GM23338 (cell line): Measurements from ENCODE around the gene AP2B1. TPM values are rescaled to one million over a fixed set of nuclear protein-coding genes. Genes with fewer than 3 reads are reported as not detected.
A peak's percentile ranks its signal among the peaks of the same experiment; 100 is the strongest.

ENCODE experiments used
- ATAC-seq: fragments of 200-7000 bp; cut with Tn5 transposase; 3 replicates; pipeline ENCODE4 v1.9.1; 2020
- DNase-seq: peaks from one replicate; pipeline ENCODE4 v3.0.0-alpha.2; 2015; ENCODE audit warnings: low spot score
- H2AFZ ChIP-seq: fragments of 200-600 bp; sonication (generic); 2 replicates; pipeline ENCODE4 v1.8.0; 2016; ENCODE audit warnings: antibody characterized with exemption, mild to moderate bottlenecking, moderate library complexity
- H3F3A ChIP-seq: fragments of 200-600 bp; sonication (generic); replicated peaks from 2 replicates; pipeline ENCODE4 v1.8.0; 2017; ENCODE audit warnings: antibody characterized with exemption, mixed run types, low read depth
- H3K27ac ChIP-seq: fragments of 200-600 bp; sonication (generic); 2 replicates; pipeline ENCODE4 v1.6.1; 2016; ENCODE audit warnings: low read depth
- H3K27me3 ChIP-seq: fragments of 200-600 bp; sonication (generic); 2 replicates; pipeline ENCODE4 v1.8.0; 2016; ENCODE audit warnings: mild to moderate bottlenecking, mixed run types, moderate library complexity; ENCODE audit not compliant: insufficient read depth
- H3K36me3 ChIP-seq: fragments of 200-600 bp; sonication (generic); 2 replicates; pipeline ENCODE4 v1.8.0; 2016; ENCODE audit warnings: mild to moderate bottlenecking; ENCODE audit not compliant: insufficient read depth
- H3K4me1 ChIP-seq: fragments of 200-600 bp; sonication (generic); 2 replicates; pipeline ENCODE4 v1.8.0; 2016; ENCODE audit warnings: mild to moderate bottlenecking, moderate library complexity; ENCODE audit not compliant: insufficient read depth
- H3K4me2 ChIP-seq: fragments of 200-600 bp; sonication (generic); 2 replicates; pipeline ENCODE4 v1.7.1; 2017; ENCODE audit warnings: mixed run types
- H3K4me3 ChIP-seq: fragments of 200-600 bp; sonication (generic); 2 replicates; pipeline ENCODE4 v1.6.1; 2016; ENCODE audit warnings: mixed run types
- H3K79me2 ChIP-seq: fragments of 200-600 bp; sonication (generic); replicated peaks from 2 replicates; pipeline ENCODE4 v1.8.0; 2017; ENCODE audit warnings: mild to moderate bottlenecking; ENCODE audit not compliant: insufficient read depth
- H3K9me2 ChIP-seq: fragments of 200-600 bp; sonication (generic); 2 replicates; pipeline ENCODE4 v1.8.0; 2017; ENCODE audit not compliant: insufficient read depth
- H4K20me1 ChIP-seq: fragments of 200-600 bp; sonication (generic); replicated peaks from 2 replicates; pipeline ENCODE4 v1.8.0; 2017; ENCODE audit warnings: mild to moderate bottlenecking; ENCODE audit not compliant: insufficient read depth
- H3K27ac Mint-ChIP-seq: 2 replicates; pipeline ENCODE4 v1.8.0; 2020; ENCODE audit warnings: inconsistent platforms, mild to moderate bottlenecking, moderate library complexity, mixed read lengths
- H3K27me3 Mint-ChIP-seq: 3 replicates; pipeline ENCODE4 v1.8.0; 2022; ENCODE audit warnings: low read depth, mild to moderate bottlenecking, moderate library complexity, mixed read lengths, inconsistent platforms; ENCODE audit not compliant: insufficient read depth, poor library complexity
- H3K36me3 Mint-ChIP-seq: 3 replicates; pipeline ENCODE4 v1.8.0; 2021; ENCODE audit warnings: low read depth, mild to moderate bottlenecking, inconsistent platforms, moderate library complexity, mixed read lengths
- H3K4me1 Mint-ChIP-seq: 3 replicates; pipeline ENCODE4 v1.8.0; 2020; ENCODE audit warnings: mild to moderate bottlenecking, inconsistent platforms, mixed read lengths
- H3K4me3 Mint-ChIP-seq: 3 replicates; pipeline ENCODE4 v1.8.0; 2021; ENCODE audit warnings: moderate library complexity, mild to moderate bottlenecking, inconsistent platforms, mixed read lengths
- H3K9me3 Mint-ChIP-seq: 3 replicates; pipeline ENCODE4 v1.8.0; 2020; ENCODE audit warnings: moderate library complexity, mild to moderate bottlenecking, inconsistent platforms, mixed read lengths
- CREB1 ChIP-seq: fragments of 250-450 bp; sonication (Bioruptor Pico); IDR thresholded peaks from 2 replicates; pipeline ENCODE4 v1.5.0; 2020; ENCODE audit warnings: low read depth, mild to moderate bottlenecking, moderate library complexity
- EZH2 ChIP-seq: fragments of 200-600 bp; sonication (generic); IDR thresholded peaks from one replicate; pipeline ENCODE4 v1.8.0; 2017; ENCODE audit warnings: antibody characterized with exemption, mild to moderate bottlenecking, low read depth; ENCODE audit not compliant: unreplicated experiment
- JUNB ChIP-seq: IDR thresholded peaks from one replicate; pipeline ENCODE4 v1.6.1; 2016; ENCODE audit warnings: antibody characterized with exemption; ENCODE audit not compliant: unreplicated experiment
- NANOG ChIP-seq: IDR thresholded peaks from 2 replicates; pipeline ENCODE4 v1.6.1; 2016; ENCODE audit warnings: antibody characterized with exemption, borderline replicate concordance
- POLR2AphosphoS5 ChIP-seq: IDR thresholded peaks from 2 replicates; pipeline ENCODE4 v1.6.1; 2016; ENCODE audit warnings: antibody characterized with exemption, low read depth
- REST ChIP-seq: IDR thresholded peaks from one replicate; pipeline ENCODE4 v1.6.1; 2018; ENCODE audit warnings: antibody characterized with exemption; ENCODE audit not compliant: unreplicated experiment
- STAT1 ChIP-seq: IDR thresholded peaks from one replicate; pipeline ENCODE4 v1.6.1; 2016; ENCODE audit warnings: antibody characterized with exemption; ENCODE audit not compliant: unreplicated experiment
- ZNF331 ChIP-seq: fragments of 250-450 bp; sonication (Bioruptor Pico); IDR thresholded peaks from 2 replicates; pipeline ENCODE4 v1.5.0; 2020; ENCODE audit warnings: low read depth, mild to moderate bottlenecking, moderate library complexity
- ZNF462 ChIP-seq: fragments of 250-450 bp; sonication (Bioruptor Pico); IDR thresholded peaks from 2 replicates; pipeline ENCODE4 v1.5.0; 2020; ENCODE audit warnings: mild to moderate bottlenecking, moderate library complexity
- polyA plus RNA-seq: library from polyadenylated mRNA; unstranded; fragments of >200 nt; fragmentation: Nextera tagmentation; extraction: Ambion mirVana; gene quantifications from 2 replicates; pipeline ENCODE4 v1.2.1, GENCODE V29; 2016
- total RNA-seq: library from RNA; depleted of rRNA; stranded (reverse); fragments of >200 nt; shearing (Covaris generic); gene quantifications from 2 replicates; pipeline ENCODE4 v1.2.3, GENCODE V29; 2014
- TF ChIP-seq, protein P1 (sequence below), 2 experiments: fragments of 200-600 bp in 1 of 2; sonication (generic) in 1 of 2; conservative IDR thresholded peaks; 2 replicates each; pipeline versions ENCODE4 v1.5.1 to v1.6.1; 2016 to 2017; ENCODE audit warnings: antibody characterized with exemption in 2 of 2, low read depth in 2 of 2, mild to moderate bottlenecking in 2 of 2, moderate library complexity in 1 of 2

AP2B1 gene
- total and polyA plus RNA-seq, 2 experiments from 2014 or later: 89.7 to 144 TPM

DNA sequence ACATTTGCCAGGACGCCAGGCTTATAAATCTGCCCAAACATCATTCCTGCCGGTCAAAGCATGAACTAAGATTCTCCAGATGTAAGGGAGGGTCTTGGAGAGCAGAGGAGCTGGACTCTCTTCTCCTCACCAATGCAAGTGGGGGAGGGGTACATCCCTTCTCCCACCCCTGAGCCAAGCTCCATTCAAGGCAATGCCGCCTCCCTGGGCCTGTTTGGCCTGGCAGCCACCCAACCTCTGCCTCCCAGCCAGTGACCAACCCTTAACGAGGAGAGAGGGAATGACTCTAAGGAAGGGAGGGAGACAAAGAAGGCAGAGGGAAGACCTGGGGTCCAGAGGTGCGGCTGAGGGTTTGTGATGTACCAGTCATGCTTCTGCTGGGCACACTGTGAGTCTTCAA is 187.4 kb downstream of the AP2B1 start (continued):
- TF ChIP-seq ZNF462 (CRISPR knock-in tag) (no peak), ZNF331 (no peak)
- TF ChIP-seq, protein P1, sequence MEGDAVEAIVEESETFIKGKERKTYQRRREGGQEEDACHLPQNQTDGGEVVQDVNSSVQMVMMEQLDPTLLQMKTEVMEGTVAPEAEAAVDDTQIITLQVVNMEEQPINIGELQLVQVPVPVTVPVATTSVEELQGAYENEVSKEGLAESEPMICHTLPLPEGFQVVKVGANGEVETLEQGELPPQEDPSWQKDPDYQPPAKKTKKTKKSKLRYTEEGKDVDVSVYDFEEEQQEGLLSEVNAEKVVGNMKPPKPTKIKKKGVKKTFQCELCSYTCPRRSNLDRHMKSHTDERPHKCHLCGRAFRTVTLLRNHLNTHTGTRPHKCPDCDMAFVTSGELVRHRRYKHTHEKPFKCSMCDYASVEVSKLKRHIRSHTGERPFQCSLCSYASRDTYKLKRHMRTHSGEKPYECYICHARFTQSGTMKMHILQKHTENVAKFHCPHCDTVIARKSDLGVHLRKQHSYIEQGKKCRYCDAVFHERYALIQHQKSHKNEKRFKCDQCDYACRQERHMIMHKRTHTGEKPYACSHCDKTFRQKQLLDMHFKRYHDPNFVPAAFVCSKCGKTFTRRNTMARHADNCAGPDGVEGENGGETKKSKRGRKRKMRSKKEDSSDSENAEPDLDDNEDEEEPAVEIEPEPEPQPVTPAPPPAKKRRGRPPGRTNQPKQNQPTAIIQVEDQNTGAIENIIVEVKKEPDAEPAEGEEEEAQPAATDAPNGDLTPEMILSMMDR (conservative IDR thresholded peaks at IDR 0.05; ENCODE audit: low read depth in 2 of 2): no peak

GRCh38 chr17:35775039-35775438 is 187.9 kb downstream of the AP2B1 start:
- Histone ChIP-seq H3F3A (no peaks in the 10 kb centered on the region), H3K4me1 (peaks cover 13% of the 10 kb centered on the region), H3K36me3 (no peaks in the 10 kb centered on the region), H2AFZ (peak overlapping the region; percentile 97), H3K4me3 (no peak overlapping the region), H3K4me2 (no peak overlapping the region), H4K20me1 (no peaks in the 10 kb centered on the region), H3K9me2 (no peaks in the 10 kb centered on the region), H3K27me3 (no peaks in the 10 kb centered on the region), H3K79me2 (no peaks in the 10 kb centered on the region), H3K27ac (no peak overlapping the region)
- H3K36me3 Mint-ChIP-seq: no peaks in the 10 kb centered on the region
- no peak overlapping the region for H3K4me3 Mint-ChIP-seq
- DNase-seq: no peak
- ATAC-seq: no peak
- TF ChIP-seq, protein P1 (conservative IDR thresholded peaks at IDR 0.05; ENCODE audit: low read depth in 2 of 2): no peak
- no peak for TF ChIP-seq JUNB
- TF ChIP-seq STAT1: no peak
- no peak for TF ChIP-seq REST
- no peak for TF ChIP-seq POLR2AphosphoS5
- TF ChIP-seq EZH2: no peak
- TF ChIP-seq ZNF331: no peak
- TF ChIP-seq NANOG: no peak
- no peak for TF ChIP-seq CREB1 (CRISPR knock-in tag)
- H3K27ac Mint-ChIP-seq: no peak overlapping the region
- no peaks in the 10 kb centered on the region for H3K27me3 Mint-ChIP-seq
- no peaks in the 10 kb centered on the region for H3K9me3 Mint-ChIP-seq
- H3K4me1 Mint-ChIP-seq: peaks cover 34% of the 10 kb centered on the region
